ENCODE results near the gene LRRC66. TPM values are rescaled to one million over a fixed set of nuclear protein-coding genes. Genes with fewer than 3 reads are reported as not detected.

Gene LRRC66
- polyA plus RNA-seq (ENCODE audit: insufficient read length in 4 of 4), result under 1 TPM; 0.45 to 0.86 (median 0.63) TPM

- no peak for DNase-seq (ENCODE audit: low read depth in 4 of 4, low spot score in 3 of 4)
These were observed at the start of gene LRRC66 for GRCh38 chr4:52019936-52020657. TSS of gene LRRC66 (minus strand) at chr4:52020363. CDS start at chr4:52017613, 2,750 bp downstream.

DNA sequence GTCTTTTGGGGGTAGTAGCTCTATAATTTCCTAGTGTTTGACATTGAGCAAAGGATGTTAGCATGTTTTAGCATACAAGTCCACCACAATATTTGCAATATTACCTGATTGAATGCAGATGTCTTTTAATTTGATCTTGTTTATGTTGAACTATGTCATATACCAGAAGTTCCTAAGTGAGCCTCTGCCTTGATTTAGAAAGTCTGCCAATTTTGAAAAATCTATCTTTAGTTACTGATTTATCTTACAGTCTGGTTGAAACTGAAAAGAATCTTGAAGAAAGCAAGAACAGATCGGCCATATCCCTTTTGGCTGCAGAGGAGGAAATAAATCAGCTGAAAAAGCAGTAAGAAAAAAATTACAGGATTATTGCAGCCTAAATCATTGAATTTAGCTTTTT, 49.4 kb upstream of the LRRC66 start:
- no peak for DNase-seq (ENCODE audit: low read depth in 4 of 4, low spot score in 3 of 4)

DNA sequence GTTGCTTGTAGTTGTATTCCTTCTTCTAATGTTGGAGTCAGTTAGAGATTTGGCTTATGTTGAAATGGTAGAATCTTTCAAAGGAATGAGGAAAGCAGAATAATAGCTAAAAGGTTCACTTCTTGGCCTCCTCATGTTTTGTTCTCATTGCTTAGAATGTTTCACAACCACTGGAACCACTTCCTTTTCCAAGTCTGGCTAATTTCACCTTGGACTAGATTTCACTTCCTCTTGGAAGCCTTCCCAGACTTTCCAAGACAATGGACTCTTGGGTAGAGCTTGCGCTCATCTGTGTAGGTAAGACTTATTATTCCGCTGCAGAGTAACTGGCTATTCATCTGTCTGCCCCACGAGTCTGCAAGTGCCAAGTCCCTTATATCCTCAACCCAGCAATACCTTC, 39.2 kb upstream of the LRRC66 start:
- no peak for DNase-seq (ENCODE audit: low read depth in 4 of 4, low spot score in 3 of 4)

DNA sequence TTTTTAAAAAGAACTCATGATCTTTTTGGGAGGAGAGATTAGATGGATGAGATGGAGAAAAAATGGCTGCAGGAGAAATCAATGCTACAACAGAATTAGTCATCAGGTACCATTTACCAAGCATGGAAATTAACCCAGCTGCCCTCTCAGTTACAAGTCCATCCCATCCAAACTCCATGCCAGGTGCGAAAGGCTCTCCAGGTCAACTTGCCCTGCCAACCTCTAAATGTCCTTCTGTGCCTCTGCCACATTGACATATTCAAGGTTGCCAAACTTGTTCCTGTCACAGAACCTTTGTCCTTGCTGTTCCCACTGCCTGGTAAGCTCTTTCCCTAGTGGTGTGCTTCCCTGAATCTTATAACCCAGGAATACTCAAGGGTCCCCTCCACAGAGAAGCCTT, 38.1 kb upstream of the LRRC66 start:
- DNase-seq (ENCODE audit: low read depth in 4 of 4, low spot score in 3 of 4), result no peak

DNA sequence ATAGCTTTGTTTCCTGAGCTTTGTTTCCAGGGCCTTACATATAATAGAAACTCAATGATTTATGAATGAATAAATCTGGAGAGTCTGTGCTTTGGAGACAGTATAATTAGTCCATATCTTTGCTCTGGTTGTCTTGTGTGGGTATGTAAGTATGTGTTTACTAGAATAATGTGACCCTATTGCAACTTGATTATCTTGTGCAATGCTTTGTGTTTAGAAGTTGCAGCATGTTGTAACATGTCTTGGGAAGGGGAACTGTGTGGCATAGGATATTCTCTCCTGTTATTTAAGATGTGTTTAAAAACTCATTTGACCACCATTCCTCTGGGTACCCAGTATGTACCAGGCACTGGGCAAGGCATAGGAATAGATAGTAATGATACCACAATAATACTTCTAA, 37.0 kb upstream of the LRRC66 start:
- no peak for DNase-seq (ENCODE audit: low read depth in 4 of 4, low spot score in 3 of 4)

GRCh38 chr4:52054254-52054653, 34.1 kb upstream of the LRRC66 start:
- no peak for DNase-seq (ENCODE audit: low read depth in 4 of 4, low spot score in 3 of 4)

- no peak for DNase-seq (ENCODE audit: low read depth in 4 of 4, low spot score in 3 of 4)
These were observed 32.3 kb upstream of the LRRC66 start for GRCh38 chr4:52052475-52052780.

DNA sequence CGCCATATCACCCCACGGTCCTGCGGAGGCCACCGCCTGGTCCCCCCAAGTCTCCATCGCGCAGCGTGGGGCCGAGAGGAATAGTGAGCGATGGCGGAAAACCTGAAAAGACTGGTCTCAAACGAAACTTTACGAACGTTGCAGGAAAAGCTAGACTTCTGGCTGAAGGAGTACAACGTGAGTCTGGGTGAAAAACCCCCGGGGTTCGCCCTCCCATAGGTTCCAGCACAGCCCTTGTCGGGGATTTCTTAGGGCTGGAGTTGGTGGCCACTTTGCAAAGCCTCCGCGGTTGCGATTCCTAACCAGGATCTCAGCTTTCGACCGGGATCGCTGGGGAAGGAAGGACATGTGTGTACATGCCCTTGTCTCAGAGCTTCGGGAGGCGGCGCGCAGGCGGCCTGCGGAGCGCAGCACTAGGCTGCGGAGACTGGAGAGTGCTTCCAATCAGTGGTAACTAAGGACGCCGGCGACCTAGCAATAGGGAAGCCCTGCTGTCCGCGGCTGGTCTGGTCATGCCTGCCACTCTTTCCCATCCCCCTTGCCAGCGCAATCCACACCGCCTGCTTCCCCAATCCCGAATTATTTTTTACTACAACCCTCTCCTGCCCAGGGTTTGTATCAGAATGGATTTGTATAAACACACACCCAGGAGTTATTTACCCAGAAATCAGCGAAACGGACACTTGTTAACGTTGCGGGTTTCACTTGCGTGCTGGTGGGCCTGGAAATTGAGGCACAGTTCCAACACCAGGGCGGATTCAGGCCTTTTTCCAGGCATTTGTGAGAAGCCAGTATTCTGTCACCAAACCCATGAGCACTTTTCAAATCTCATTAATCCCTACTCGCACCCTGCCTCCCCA, 31.7 kb upstream of the LRRC66 start:
- no peak for DNase-seq (ENCODE audit: low read depth in 4 of 4, low spot score in 3 of 4)

DNA sequence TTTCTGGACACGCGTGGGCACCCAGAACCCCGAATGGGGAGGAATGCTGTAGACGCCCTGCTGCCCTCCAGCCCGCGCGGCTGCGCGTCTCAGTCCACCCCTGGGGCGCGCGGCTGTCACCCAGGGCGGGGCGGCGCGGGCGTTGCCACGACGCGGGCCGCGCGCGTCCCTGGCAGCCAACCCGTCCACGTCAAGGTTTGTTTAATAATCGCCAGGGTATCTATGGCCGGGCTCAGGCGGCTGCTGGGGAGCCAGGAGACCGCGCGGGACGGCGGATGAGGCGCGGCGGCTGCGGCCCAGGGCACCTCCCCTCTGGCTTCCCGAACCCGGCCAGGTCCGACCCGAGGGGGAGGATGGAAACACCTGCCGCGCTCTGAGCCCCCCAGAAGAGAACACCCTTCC, 31.1 kb upstream of the LRRC66 start, which contains the start of gene SPATA18:
Gene SPATA18, plus strand, starts transcription at position 92 of the 402 bp plus-strand sequence. CDS start 401 bp downstream, outside the sequence.
- DNase-seq (ENCODE audit: low read depth in 4 of 4, low spot score in 3 of 4), result no peak

- no peak for DNase-seq (ENCODE audit: low read depth in 4 of 4, low spot score in 3 of 4)
These were observed 29.1 kb upstream of the LRRC66 start for GRCh38 chr4:52049266-52049665.

- no peak for DNase-seq (ENCODE audit: low read depth in 4 of 4, low spot score in 3 of 4)
These were observed 24.9 kb upstream of the LRRC66 start for GRCh38 chr4:52045028-52045427.

DNA sequence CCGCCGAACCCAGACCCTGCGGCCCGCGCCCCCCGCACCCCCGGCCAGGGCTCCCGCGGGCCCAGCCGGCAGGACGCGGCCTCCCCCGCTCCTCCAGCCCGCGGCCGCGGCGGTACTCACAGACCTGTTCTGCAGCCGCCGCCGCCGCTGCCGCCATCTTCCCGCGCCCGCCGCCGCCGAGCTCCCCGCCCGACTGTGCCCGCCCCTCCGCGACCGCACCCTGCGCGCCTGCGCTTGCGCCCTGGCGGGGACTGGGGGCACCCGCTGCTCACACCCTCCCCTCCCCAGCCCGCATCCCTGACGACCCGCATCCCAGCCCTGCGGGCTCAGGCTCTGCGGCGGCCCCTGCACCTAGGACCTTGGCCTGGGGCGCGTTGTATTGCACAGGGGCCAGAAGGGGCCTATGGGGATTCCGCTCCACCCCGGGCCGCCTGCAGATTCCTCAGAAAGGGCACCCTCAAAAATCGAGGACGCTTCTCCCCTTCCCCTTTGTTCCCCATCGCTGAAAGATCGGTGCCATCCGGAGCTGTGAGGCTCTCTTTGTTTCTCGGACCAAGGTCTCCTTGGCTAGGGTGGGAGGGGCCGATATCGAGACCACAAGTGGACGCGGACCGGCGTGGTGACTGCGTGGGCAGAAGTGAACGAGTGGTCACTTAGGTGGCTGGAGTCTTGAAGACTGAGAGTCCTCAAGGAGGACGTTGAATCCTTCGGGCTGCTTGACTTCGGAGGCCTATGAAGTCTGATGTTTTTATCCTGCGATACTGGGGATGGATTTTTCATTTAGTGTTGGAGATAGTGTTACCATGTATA, 18.1 kb upstream of the LRRC66 start, which contains the start of gene SGCB:
Gene SGCB, minus strand, starts transcription at position 197 of the 810 bp plus-strand sequence. Its CDS starts 40 bp downstream, at position 157.
- DNase-seq (ENCODE audit: low read depth in 4 of 4, low spot score in 3 of 4), result no peak

GRCh38 chr4:52037689-52038102, 17.5 kb upstream of the LRRC66 start:
- DNase-seq (ENCODE audit: low read depth in 4 of 4, low spot score in 3 of 4), result no peak

- DNase-seq (ENCODE audit: low read depth in 4 of 4, low spot score in 3 of 4), result no peak
These were observed 16.8 kb upstream of the LRRC66 start for GRCh38 chr4:52036886-52037530.

DNA sequence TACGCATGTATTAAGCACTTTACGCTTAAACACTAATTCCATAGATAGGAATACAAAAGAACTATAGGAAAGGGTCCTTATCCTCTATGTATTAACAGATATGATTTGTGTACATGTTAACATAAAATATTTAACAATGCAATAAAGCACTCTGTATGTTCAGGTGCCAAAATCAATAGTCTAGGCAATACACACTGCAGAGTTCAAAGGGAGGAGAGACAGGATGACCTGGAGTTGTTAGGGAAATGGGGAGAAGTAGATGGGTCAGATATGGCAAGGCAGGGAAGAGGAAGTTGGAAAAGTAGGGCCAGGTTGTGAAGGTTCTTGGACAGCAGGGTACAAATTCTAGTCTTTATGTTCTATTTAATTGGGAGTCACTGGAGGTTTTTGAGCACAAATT, 15.0 kb upstream of the LRRC66 start:
- no peak for DNase-seq (ENCODE audit: low read depth in 4 of 4, low spot score in 3 of 4)

GRCh38 chr4:52032005-52032404, 11.8 kb upstream of the LRRC66 start:
- no peak for DNase-seq (ENCODE audit: low read depth in 4 of 4, low spot score in 3 of 4)

GRCh38 chr4:52028970-52029369, 8.8 kb upstream of the LRRC66 start:
- DNase-seq (ENCODE audit: low read depth in 4 of 4, low spot score in 3 of 4), result no peak

DNA sequence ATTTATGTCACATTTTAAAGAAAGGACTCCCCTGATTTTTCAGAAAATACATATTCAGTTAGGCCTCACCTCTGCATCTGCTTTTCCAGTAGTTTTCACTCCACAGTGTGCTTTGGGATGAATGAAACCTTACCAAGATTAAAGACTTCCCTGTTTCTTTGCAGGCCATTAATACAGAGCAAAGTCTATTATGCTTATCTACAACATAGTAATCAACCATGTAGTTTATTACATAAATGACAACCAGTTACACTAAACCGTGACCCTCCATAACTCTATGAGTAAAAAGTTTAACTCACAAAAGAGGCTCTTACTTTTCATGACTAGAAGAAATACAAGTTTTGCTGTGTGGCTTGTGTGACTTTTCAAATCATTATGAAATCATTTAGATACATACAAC, 2.3 kb downstream of the LRRC66 start:
- DNase-seq (ENCODE audit: low read depth in 4 of 4, low spot score in 3 of 4), result no peak

GRCh38 chr4:52016981-52017380, 3.2 kb downstream of the LRRC66 start:
- DNase-seq (ENCODE audit: low read depth in 4 of 4, low spot score in 3 of 4), result no peak

DNA sequence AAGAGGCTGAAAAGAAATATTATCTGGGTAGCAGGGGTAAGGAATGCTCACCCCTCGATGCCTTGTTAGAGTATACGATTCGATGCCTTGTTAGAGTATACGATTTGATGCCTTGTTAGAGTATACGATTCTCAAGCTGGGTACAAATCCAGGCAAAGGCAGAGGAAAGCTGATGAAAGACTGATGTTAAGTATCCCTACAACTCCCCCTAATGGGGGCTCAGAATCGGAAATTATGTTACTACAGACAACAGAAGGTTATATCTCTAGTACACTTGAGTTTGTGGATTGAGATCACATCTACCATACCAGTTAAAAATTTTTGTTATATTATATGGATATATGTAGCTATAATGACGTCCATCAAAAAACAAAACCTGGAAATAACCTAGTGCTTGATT, 4.8 kb downstream of the LRRC66 start:
- DNase-seq (ENCODE audit: low read depth in 4 of 4, low spot score in 3 of 4), result no peak
